Measurements from ENCODE around the gene COMTD1. TPM values are rescaled to one million over a fixed set of nuclear protein-coding genes. Genes with fewer than 3 reads are reported as not detected.

COMTD1 gene
- total and polyA plus RNA-seq, 2 of the 8 experiments (the other 6 are each of a cell fraction or from before 2014, with no cell fraction given) = 31.9 to 42.4 TPM

GRCh38 chr10:75235375-75236177 lies at the start of gene COMTD1 (continued):
- TF ChIP-seq KDM1A (IDR thresholded peaks at IDR 0.05; ENCODE audit: borderline replicate concordance, low read length) (no peak), CEBPB (IDR thresholded peaks at IDR 0.05; ENCODE audit: low read depth, low read length) (0 out of 2 replicates have a peak, but pooled peaks have one; percentile 6), SP2 (IDR thresholded peaks at IDR 0.05; ENCODE audit: low read length) (no peak), CHD1 (IDR thresholded peaks at IDR 0.05; ENCODE audit: low read depth, low read length) (no peak), BACH1 (IDR thresholded peaks at IDR 0.05; ENCODE audit: low read length) (peak; percentile 85), RAD21 (IDR thresholded peaks at IDR 0.05 in 1 of 2, conservative IDR thresholded peaks at IDR 0.05 in 1 of 2; ENCODE audit: low read depth in 2 of 2, low read length in 2 of 2) (peak; percentile 98 to 99), TCF12 (IDR thresholded peaks at IDR 0.05; ENCODE audit: low read depth, low read length) (peak; percentile 62; the same call in 1 of the 2 replicates), YY1 (IDR thresholded peaks at IDR 0.05; ENCODE audit: low read depth, low read length) (peak; percentile 72; the same call in 1 of the 2 replicates), SP1 (IDR thresholded peaks at IDR 0.05; ENCODE audit: low read depth, low read length) (no peak), SIN3A (conservative IDR thresholded peaks at IDR 0.05 in 1 of 2, IDR thresholded peaks at IDR 0.05 in 1 of 2; ENCODE audit: low read depth in 1 of 2, low read length in 2 of 2) (peak; percentile 63 to 81; a peak in 2 of 4 replicates), BRCA1 (IDR thresholded peaks at IDR 0.05; ENCODE audit: low read depth, low read length) (peak; percentile 34; the same call in 1 of the 2 replicates), PHF8 (conservative IDR thresholded peaks at IDR 0.05; ENCODE audit: low read depth, low read length) (0 out of 2 replicates have a peak, but pooled peaks have one; percentile 24), ASH2L (IDR thresholded peaks at IDR 0.05; ENCODE audit: low read length) (peak; percentile 10), CTCF (IDR thresholded peaks at IDR 0.05; ENCODE audit: control extremely low read depth in 1 of 3, insufficient read depth in 1 of 3, low read depth in 1 of 3, low read length in 3 of 3) (peak; percentile 99 to 100 (median 99)), KDM4A (IDR thresholded peaks at IDR 0.05; ENCODE audit: low read depth, low read length, severe bottlenecking) (peak; percentile 82), CBX8 (IDR thresholded peaks at IDR 0.05; ENCODE audit: borderline replicate concordance, low read depth, low read length) (no peak), USF2 (IDR thresholded peaks at IDR 0.05; ENCODE audit: low read length) (peak; percentile 89)
- TF ChIP-seq, protein P1, sequence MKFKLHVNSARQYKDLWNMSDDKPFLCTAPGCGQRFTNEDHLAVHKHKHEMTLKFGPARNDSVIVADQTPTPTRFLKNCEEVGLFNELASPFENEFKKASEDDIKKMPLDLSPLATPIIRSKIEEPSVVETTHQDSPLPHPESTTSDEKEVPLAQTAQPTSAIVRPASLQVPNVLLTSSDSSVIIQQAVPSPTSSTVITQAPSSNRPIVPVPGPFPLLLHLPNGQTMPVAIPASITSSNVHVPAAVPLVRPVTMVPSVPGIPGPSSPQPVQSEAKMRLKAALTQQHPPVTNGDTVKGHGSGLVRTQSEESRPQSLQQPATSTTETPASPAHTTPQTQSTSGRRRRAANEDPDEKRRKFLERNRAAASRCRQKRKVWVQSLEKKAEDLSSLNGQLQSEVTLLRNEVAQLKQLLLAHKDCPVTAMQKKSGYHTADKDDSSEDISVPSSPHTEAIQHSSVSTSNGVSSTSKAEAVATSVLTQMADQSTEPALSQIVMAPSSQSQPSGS (IDR thresholded peaks at IDR 0.05; ENCODE audit: low read length) = 0 out of 2 replicates have a peak, but pooled peaks have one; percentile 65
